ENCODE results near the gene KNDC1.
"Not testable (repeated sequence)": the region's sequence is repeated elsewhere in the genome, so short reads cannot be mapped to it uniquely, and the experiment has no call there.

The KNDC1 gene

GRCh38 chr10:133143200-133143533, 16.9 kb upstream of the KNDC1 start:
- no peak for DNase-seq

- DNase-seq = no peak
Observed at GRCh38 chr10:133143546-133143945, 16.5 kb upstream of the KNDC1 start.

- no peak for DNase-seq
Observed at GRCh38 chr10:133144771-133145170, 15.2 kb upstream of the KNDC1 start.

- DNase-seq = no peak
Observed at GRCh38 chr10:133150226-133150625, 9.8 kb upstream of the KNDC1 start.

GRCh38 chr10:133150656-133151055, 9.4 kb upstream of the KNDC1 start:
- DNase-seq = no peak

GRCh38 chr10:133151071-133151470, 8.9 kb upstream of the KNDC1 start:
- DNase-seq = not testable (repeated sequence)

- no peak for DNase-seq
Observed at GRCh38 chr10:133151543-133151972, 8.5 kb upstream of the KNDC1 start.

- no peak for DNase-seq
Observed at GRCh38 chr10:133154411-133154810, 5.6 kb upstream of the KNDC1 start.

- DNase-seq = no peak
Observed at GRCh38 chr10:133154996-133155778, 4.8 kb upstream of the KNDC1 start.

- no peak for DNase-seq
Observed at GRCh38 chr10:133156674-133157579, 3.1 kb upstream of the KNDC1 start.

- DNase-seq = no peak
Observed at GRCh38 chr10:133157662-133158436, 2.2 kb upstream of the KNDC1 start.

GRCh38 chr10:133158437-133158755, 1.6 kb upstream of the KNDC1 start:
- DNase-seq = no peak

- peak; percentile 35 for DNase-seq
Observed at GRCh38 chr10:133158756-133159610, 1.0 kb upstream of the KNDC1 start.

GRCh38 chr10:133159611-133159949, 439 bp upstream of the KNDC1 start:
- no peak for DNase-seq

GRCh38 chr10:133160826-133161471, 930 bp downstream of the KNDC1 start:
- no peak for DNase-seq

- no peak for DNase-seq
Observed at GRCh38 chr10:133161486-133162109, 1.6 kb downstream of the KNDC1 start.

GRCh38 chr10:133162178-133162909, 2.3 kb downstream of the KNDC1 start:
- no peak for DNase-seq

GRCh38 chr10:133162910-133163856, 3.2 kb downstream of the KNDC1 start:
- no peak for DNase-seq

Data from NCI-H69 (cell line).